ENCODE measurements around the gene PALLD. TPM values are rescaled to one million over a fixed set of nuclear protein-coding genes. Genes with fewer than 3 reads are reported as not detected.

Gene PALLD
- total RNA-seq, 4 donors from 2014 or later = 1,036 to 2,270 (median 2,202) TPM

- Histone ChIP-seq H3K27ac (no peak overlapping the region), H3K27me3 (no peaks in the 10 kb centered on the region), H3K4me1 (no peaks in the 10 kb centered on the region), H3K9me3 (peaks cover 0 to 7% (median 0%) of the 10 kb centered on the region in 3 donors), H3K4me3 (no peak overlapping the region), H3K36me3 (no peaks in the 10 kb centered on the region)
- ATAC-seq = no peak
- no peak for TF ChIP-seq POLR2AphosphoS5 (IDR thresholded peaks at IDR 0.05)
- TF ChIP-seq EP300 (IDR thresholded peaks at IDR 0.05) = no peak
- TF ChIP-seq, protein P1, sequence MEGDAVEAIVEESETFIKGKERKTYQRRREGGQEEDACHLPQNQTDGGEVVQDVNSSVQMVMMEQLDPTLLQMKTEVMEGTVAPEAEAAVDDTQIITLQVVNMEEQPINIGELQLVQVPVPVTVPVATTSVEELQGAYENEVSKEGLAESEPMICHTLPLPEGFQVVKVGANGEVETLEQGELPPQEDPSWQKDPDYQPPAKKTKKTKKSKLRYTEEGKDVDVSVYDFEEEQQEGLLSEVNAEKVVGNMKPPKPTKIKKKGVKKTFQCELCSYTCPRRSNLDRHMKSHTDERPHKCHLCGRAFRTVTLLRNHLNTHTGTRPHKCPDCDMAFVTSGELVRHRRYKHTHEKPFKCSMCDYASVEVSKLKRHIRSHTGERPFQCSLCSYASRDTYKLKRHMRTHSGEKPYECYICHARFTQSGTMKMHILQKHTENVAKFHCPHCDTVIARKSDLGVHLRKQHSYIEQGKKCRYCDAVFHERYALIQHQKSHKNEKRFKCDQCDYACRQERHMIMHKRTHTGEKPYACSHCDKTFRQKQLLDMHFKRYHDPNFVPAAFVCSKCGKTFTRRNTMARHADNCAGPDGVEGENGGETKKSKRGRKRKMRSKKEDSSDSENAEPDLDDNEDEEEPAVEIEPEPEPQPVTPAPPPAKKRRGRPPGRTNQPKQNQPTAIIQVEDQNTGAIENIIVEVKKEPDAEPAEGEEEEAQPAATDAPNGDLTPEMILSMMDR (IDR thresholded peaks at IDR 0.05) = no peak
- TF ChIP-seq POLR2A (IDR thresholded peaks at IDR 0.05) = no peak
These were observed 279.5 kb downstream of the PALLD start for GRCh38 chr4:168776382-168776781.

DNA sequence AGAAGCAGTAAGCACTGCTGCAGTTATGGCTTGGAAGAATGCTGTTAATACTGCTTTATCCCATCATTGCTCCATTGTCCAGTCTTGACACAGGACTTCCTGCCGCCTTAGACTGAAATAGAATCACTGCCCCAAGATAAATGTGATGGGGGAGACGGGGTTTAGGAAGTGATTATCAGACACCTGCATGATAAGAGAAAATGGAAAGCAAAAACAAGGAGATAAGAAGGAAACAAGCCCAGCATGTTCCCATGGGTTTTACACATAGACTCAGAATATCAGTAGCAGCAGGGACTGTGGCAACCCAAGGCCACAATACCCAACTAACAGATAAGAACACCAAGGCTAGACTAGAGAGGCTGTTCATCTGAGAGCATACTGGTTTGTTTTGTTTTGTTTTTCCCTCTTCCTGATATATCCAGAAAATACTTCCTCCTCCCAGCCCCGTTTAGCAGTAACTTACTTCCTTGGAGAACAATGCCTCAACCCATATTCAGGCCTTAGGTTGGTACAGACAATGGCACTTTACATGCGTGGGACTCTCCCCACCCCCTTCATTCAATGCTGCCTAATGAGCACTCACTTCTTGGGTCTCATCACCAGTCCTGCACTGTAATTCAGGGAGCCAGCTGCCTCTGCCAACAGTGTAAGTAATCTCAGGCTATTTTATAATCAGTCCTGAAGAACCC lies 280.6 kb downstream of the PALLD start:
- no peak for ATAC-seq
- TF ChIP-seq EP300 (IDR thresholded peaks at IDR 0.05) (no peak), POLR2AphosphoS5 (IDR thresholded peaks at IDR 0.05) (no peak), POLR2A (IDR thresholded peaks at IDR 0.05) (no peak)
- TF ChIP-seq, protein P1 (IDR thresholded peaks at IDR 0.05) = no peak
- 64 to 75% methylated on average over 3 to 4 of the region's 4 CpGs for WGBS, 2 donors (ENCODE audit: low coverage in 1 of 2)

GRCh38 chr4:168781341-168781740 lies 284.5 kb downstream of the PALLD start:
- H3K4me1 ChIP-seq = no peaks in the 10 kb centered on the region
- ATAC-seq = no peak
- H3K27me3 ChIP-seq = no peaks in the 10 kb centered on the region
- no peaks in the 10 kb centered on the region for H3K36me3 ChIP-seq
- TF ChIP-seq POLR2AphosphoS5 (IDR thresholded peaks at IDR 0.05) = no peak
- TF ChIP-seq, protein P1 (IDR thresholded peaks at IDR 0.05) = no peak
- TF ChIP-seq EP300 (IDR thresholded peaks at IDR 0.05) = no peak
- TF ChIP-seq POLR2A (IDR thresholded peaks at IDR 0.05) = no peak
- no peak overlapping the region for H3K27ac ChIP-seq
- peaks cover 0 to 2% (median 0%) of the 10 kb centered on the region in 3 donors for H3K9me3 ChIP-seq
- 79 to 84% methylated on average over 2 to 4 of the region's 4 CpGs for WGBS, 2 donors (ENCODE audit: low coverage in 1 of 2)
- no peak overlapping the region for H3K4me3 ChIP-seq

More for the DNA sequence above, 280.6 kb downstream of the PALLD start:
- no peak overlapping the region for H3K27ac ChIP-seq
- no peak overlapping the region for H3K4me3 ChIP-seq
- H3K9me3 ChIP-seq = peaks cover 0 to 7% (median 0%) of the 10 kb centered on the region in 3 donors
- H3K4me1 ChIP-seq = no peaks in the 10 kb centered on the region
- no peaks in the 10 kb centered on the region for H3K27me3 ChIP-seq
- H3K36me3 ChIP-seq = no peaks in the 10 kb centered on the region

DNA sequence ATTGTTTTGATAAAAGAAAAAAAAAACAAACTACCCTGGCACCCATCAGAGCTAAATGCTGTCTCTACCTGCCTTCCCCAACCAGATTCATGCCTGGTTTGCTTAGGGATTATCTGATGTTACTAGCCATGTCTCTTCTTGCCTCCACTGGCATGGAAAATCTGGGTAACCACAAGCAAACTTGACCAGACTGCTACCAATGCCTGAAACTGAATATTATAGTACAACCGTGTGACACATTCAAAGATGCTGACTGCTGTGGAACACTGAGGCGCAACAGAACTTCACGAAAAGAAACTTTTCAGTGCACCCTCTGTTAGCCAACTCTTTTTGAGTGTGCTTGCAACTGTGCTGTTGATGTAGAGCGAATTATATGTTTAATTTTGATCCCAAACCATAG lies 285.1 kb downstream of the PALLD start:
- 84 to 90% methylated on average over 4 of the region's 4 CpGs for WGBS, 2 donors (ENCODE audit: low coverage in 1 of 2)
- ATAC-seq = no peak
- no peak for TF ChIP-seq EP300 (IDR thresholded peaks at IDR 0.05)
- TF ChIP-seq POLR2AphosphoS5 (IDR thresholded peaks at IDR 0.05) = no peak
- TF ChIP-seq POLR2A (IDR thresholded peaks at IDR 0.05) = no peak
- TF ChIP-seq, protein P1 (IDR thresholded peaks at IDR 0.05) = no peak
- Histone ChIP-seq H3K9me3 (no peaks in the 10 kb centered on the region), H3K36me3 (no peaks in the 10 kb centered on the region), H3K4me1 (no peaks in the 10 kb centered on the region), H3K27ac (no peak overlapping the region), H3K4me3 (no peak overlapping the region), H3K27me3 (no peaks in the 10 kb centered on the region)

GRCh38 chr4:168782439-168782838 lies 285.6 kb downstream of the PALLD start:
- Histone ChIP-seq H3K27me3 (no peaks in the 10 kb centered on the region), H3K9me3 (no peaks in the 10 kb centered on the region), H3K4me1 (no peaks in the 10 kb centered on the region), H3K4me3 (no peak overlapping the region), H3K27ac (no peak overlapping the region), H3K36me3 (no peaks in the 10 kb centered on the region)
- WGBS, 2 donors (ENCODE audit: low coverage in 1 of 2) = 84 to 88% methylated on average over 3 to 5 of the region's 5 CpGs
- TF ChIP-seq, protein P1 (IDR thresholded peaks at IDR 0.05) = no peak
- no peak for TF ChIP-seq EP300 (IDR thresholded peaks at IDR 0.05)
- TF ChIP-seq POLR2A (IDR thresholded peaks at IDR 0.05) = no peak
- TF ChIP-seq POLR2AphosphoS5 (IDR thresholded peaks at IDR 0.05) = no peak
- no peak for ATAC-seq

Measured in gastroesophageal sphincter (tissue), 4 donors.